HCT116 (cell line): ENCODE data around the gene RUFY1. TPM values are rescaled to one million over a fixed set of nuclear protein-coding genes. Genes with fewer than 3 reads are reported as not detected.
"Not testable (repeated sequence)": the region's sequence is repeated elsewhere in the genome, so short reads cannot be mapped to it uniquely, and the experiment has no call there.

Experiments
- ATAC-seq: fragments of 200-7000 bp; cut with Tn5 transposase; 2 replicates; pipeline ENCODE4 v1.9.1; 2020; ENCODE audit warnings: mild to moderate bottlenecking, moderate library complexity
- BruUV-seq: library from RNA; stranded (reverse); fragments of 400-500 nt; replicated peaks from 2 replicates; lab custom pipeline; 2021; lab: Mats Ljungman, UMichigan
- CTCF ChIA-PET: fragments of 300-600 bp; sonication (Branson Sonifier 250); formaldehyde crosslinking; loops from one replicate; lab custom pipeline; 2021; ENCODE audit warnings: antibody characterized with exemption; lab: Charles Lee
- POLR2A ChIA-PET: fragments of 300-600, 350-600 bp; sonication (Branson Sonifier 250); formaldehyde crosslinking; loops from one replicate; lab custom pipeline; 2021; ENCODE audit warnings: antibody characterized with exemption; lab: Charles Lee
- RAD21 ChIA-PET, 2 experiments: fragments of 300-600 bp; sonication (Branson Sonifier 250); formaldehyde crosslinking; loops; one replicate each; lab custom pipeline; 2023; ENCODE audit warnings: low total read pairs in 2 of 2; ENCODE audit not compliant: uncharacterized antibody in 2 of 2, unreplicated experiment in 2 of 2, low non-redundant PET in 1 of 2; lab: Charles Lee
- DNase-seq: peaks from one replicate; pipeline ENCODE4 v3.0.0-alpha.2; 2010; ENCODE audit warnings: low read depth, low spot score
- H2AFZ ChIP-seq: fragments of 200-600 bp; shearing (Covaris generic), sonication (generic); 2 replicates; pipeline ENCODE4 v1.6.1; 2017; ENCODE audit warnings: low read depth, mixed run types, mixed read lengths, antibody characterized with exemption, low read length; ENCODE audit not compliant: poor library complexity, severe bottlenecking
- H3K27ac ChIP-seq: 2 replicates; pipeline ENCODE4 v1.5.1; 2012; ENCODE audit warnings: low read depth, low read length
- H3K27me3 ChIP-seq: fragments of 200-600 bp; sonication (generic); 2 replicates; pipeline ENCODE4 v1.6.1; 2016; ENCODE audit warnings: mixed run types, low read length, mixed read lengths; ENCODE audit not compliant: insufficient read depth
- H3K36me3 ChIP-seq, 2 experiments: fragments of 200-500 bp in 1 of 2; fragments of 200-600 bp in 1 of 2; sonication (Bioruptor generic) in 1 of 2; sonication (generic) in 1 of 2; 2 replicates each; pipeline versions ENCODE4 v1.5.1 to v1.6.1; 2014 to 2016; ENCODE audit warnings: low read length in 2 of 2, inconsistent platforms in 1 of 2, mixed read lengths in 1 of 2, mixed run types in 1 of 2; ENCODE audit not compliant: insufficient read depth in 2 of 2, control insufficient read depth in 1 of 2
- H3K4me1 ChIP-seq, 2 experiments: fragments of 200-600 bp in 1 of 2; sonication (generic) in 1 of 2; 2 replicates each; pipeline versions ENCODE4 v1.5.1 to v1.6.1; 2012 to 2017; ENCODE audit warnings: low read length in 2 of 2, inconsistent platforms in 1 of 2, mild to moderate bottlenecking in 1 of 2, mixed read lengths in 1 of 2, mixed run types in 1 of 2, moderate library complexity in 1 of 2; ENCODE audit not compliant: insufficient read depth in 2 of 2, control insufficient read depth in 1 of 2
- H3K4me2 ChIP-seq: fragments of 200-600 bp; sonication (generic); 2 replicates; pipeline ENCODE4 v1.6.1; 2017; ENCODE audit warnings: mixed run types, low read length, mixed read lengths
- H3K4me3 ChIP-seq, 2 experiments: fragments of 200-600 bp in 1 of 2; sonication (generic) in 1 of 2; replicated peaks in 1 of 2; 2 replicates each; pipeline ENCODE4 v1.5.1; 2011 to 2016; ENCODE audit warnings: low read length in 2 of 2, control low read depth in 1 of 2, low read depth in 1 of 2, mild to moderate bottlenecking in 1 of 2, mixed read lengths in 1 of 2, mixed run types in 1 of 2
- H3K79me2 ChIP-seq: fragments of 200-600 bp; sonication (generic); 2 replicates; pipeline ENCODE4 v1.6.1; 2017; ENCODE audit warnings: mild to moderate bottlenecking, mixed run types, low read length, moderate library complexity, mixed read lengths; ENCODE audit not compliant: insufficient read depth
- H3K9ac ChIP-seq: fragments of 200-600 bp; sonication (generic); 2 replicates; pipeline ENCODE4 v1.6.1; 2016; ENCODE audit warnings: low read length, mixed read lengths
- H3K9me2 ChIP-seq: fragments of 200-600 bp; sonication (generic), shearing (Covaris generic); 2 replicates; pipeline ENCODE4 v1.6.1; 2017; ENCODE audit warnings: mixed run types, mild to moderate bottlenecking, moderate library complexity; ENCODE audit not compliant: insufficient read depth
- H3K9me3 ChIP-seq, 2 experiments: fragments of 200-500 bp in 1 of 2; fragments of 200-600 bp in 1 of 2; sonication (Bioruptor generic) in 1 of 2; sonication (generic) in 1 of 2; 2 replicates each; pipeline ENCODE4 v1.6.1; 2014 to 2017; ENCODE audit warnings: low read length in 2 of 2, mixed read lengths in 2 of 2, inconsistent platforms in 1 of 2, low read depth in 1 of 2, mild to moderate bottlenecking in 1 of 2, mixed run types in 1 of 2, moderate library complexity in 1 of 2; ENCODE audit not compliant: control insufficient read depth in 1 of 2, insufficient read depth in 1 of 2
- H4K20me1 ChIP-seq: fragments of 200-600 bp; sonication (generic), shearing (Covaris generic); 2 replicates; pipeline ENCODE4 v1.6.1; 2017; ENCODE audit warnings: mixed run types, mild to moderate bottlenecking, moderate library complexity; ENCODE audit not compliant: insufficient read depth
- CTCF ChIP-seq, 3 experiments: fragments of 200-600 bp in 1 of 3; sonication (generic) in 1 of 3; IDR thresholded peaks in 2 of 3; conservative IDR thresholded peaks in 1 of 3; 2 replicates each; pipeline ENCODE4 v1.5.1; 2012 to 2017; ENCODE audit warnings: low read depth in 2 of 3, low read length in 2 of 3, antibody characterized with exemption in 1 of 3, borderline replicate concordance in 1 of 3, control low read depth in 1 of 3, mild to moderate bottlenecking in 1 of 3, mixed read lengths in 1 of 3, mixed run types in 1 of 3, moderate library complexity in 1 of 3; ENCODE audit not compliant: insufficient read depth in 1 of 3
- ELF1 ChIP-seq: IDR thresholded peaks from 2 replicates; pipeline ENCODE4 v1.6.1; 2012; ENCODE audit warnings: low read depth, borderline replicate concordance
- EZH2 ChIP-seq: fragments of 200-600 bp; sonication (generic); IDR thresholded peaks from 2 replicates; pipeline ENCODE4 v1.6.1; 2017; ENCODE audit warnings: antibody characterized with exemption, mixed run types
- EZH2phosphoT487 ChIP-seq: fragments of 200-600 bp; IDR thresholded peaks from 2 replicates; pipeline ENCODE4 v1.6.1; 2018; ENCODE audit warnings: antibody characterized with exemption, borderline replicate concordance
- JUND ChIP-seq: IDR thresholded peaks from 2 replicates; pipeline ENCODE4 v1.6.1; 2012
- MAX ChIP-seq: IDR thresholded peaks from 2 replicates; pipeline ENCODE4 v1.6.1; 2012
- RAD21 ChIP-seq: IDR thresholded peaks from 2 replicates; pipeline ENCODE4 v1.6.1; 2012; ENCODE audit warnings: low read depth, mild to moderate bottlenecking
- SIN3A ChIP-seq: IDR thresholded peaks from 2 replicates; pipeline ENCODE4 v1.6.1; 2012; ENCODE audit warnings: low read depth
- SP1 ChIP-seq: IDR thresholded peaks from 2 replicates; pipeline ENCODE4 v1.6.1; 2012; ENCODE audit warnings: low read depth
- TCF7L2 ChIP-seq: IDR thresholded peaks from 2 replicates; pipeline ENCODE4 v1.7.0; 2011; ENCODE audit warnings: borderline replicate concordance, inconsistent platforms; ENCODE audit not compliant: insufficient read depth, insufficient read length; ENCODE audit errors: extremely low read depth
- ZBTB33 ChIP-seq: IDR thresholded peaks from 2 replicates; pipeline ENCODE4 v1.6.1; 2011; ENCODE audit warnings: mild to moderate bottlenecking, low read length, moderate library complexity; ENCODE audit not compliant: insufficient replicate concordance; ENCODE audit errors: extremely low read depth
- ZFX ChIP-seq: fragments of 450-650 bp; IDR thresholded peaks from 2 replicates; pipeline ENCODE4 v1.6.1; 2017
- ZNF274 ChIP-seq: fragments of 200-500 bp; sonication (Bioruptor generic); IDR thresholded peaks from 2 replicates; pipeline ENCODE4 v1.6.1; 2014; ENCODE audit warnings: mild to moderate bottlenecking, low read depth, low read length, inconsistent platforms
- intact Hi-C: fragments of 100-400 bp; cut with micrococcal nuclease; formaldehyde crosslinking; loops from 2 replicates; pipeline ENCODE4 v1.10.0; 2022
- total RNA-seq: library from RNA; stranded (reverse); gene quantifications from one replicate; pipeline ENCODE4 v1.2.1, GENCODE V29; 2021; ENCODE audit not compliant: unreplicated experiment

Gene RUFY1
- total RNA-seq, 1 experiment from 2014 or later = 32.9 TPM

- Histone ChIP-seq H3K9me2 (no peaks in the 10 kb centered on the region), H2AFZ (no peak overlapping the region), H3K36me3 (no peaks in the 10 kb centered on the region), H3K9me3 (no peaks in the 10 kb centered on the region), H3K4me2 (peak overlapping the region; percentile 50), H3K27ac (no peak overlapping the region), H3K4me3 (no peak overlapping the region)
- RAD21 ChIA-PET = no interaction called here
- POLR2A ChIA-PET = no interaction called here
- no TSS peak for BruUV-seq
- DNase-seq (no peak), ATAC-seq (no peak; the same call in 1 of the 2 replicates)
- CTCF ChIA-PET = no interaction called here
- no peak for TF ChIP-seq SP1
- TF ChIP-seq CTCF (IDR thresholded peaks at IDR 0.05 in 2 of 3, conservative IDR thresholded peaks at IDR 0.05 in 1 of 3; ENCODE audit: borderline replicate concordance in 1 of 3, insufficient read depth in 1 of 3, low read depth in 2 of 3, low read length in 2 of 3) = no peak
- no peak for TF ChIP-seq EZH2
- no peak for TF ChIP-seq TCF7L2
- no peak for TF ChIP-seq ZNF274
- no peak for TF ChIP-seq JUND
- no peak for TF ChIP-seq RAD21
- TF ChIP-seq MAX = no peak
- TF ChIP-seq SIN3A = no peak
- TF ChIP-seq ELF1 = no peak
- TF ChIP-seq EZH2phosphoT487 = no peak
- no peak for TF ChIP-seq ZBTB33
- TF ChIP-seq ZFX = no peak
- TF ChIP-seq, all 23 proteins: peak for 0
- Histone ChIP-seq H3K4me1 (peaks cover 8 to 12% of the 10 kb centered on the region in 2 experiments; a peak in 3 of 4 replicates), H3K27me3 (no peaks in the 10 kb centered on the region), H3K79me2 (no peaks in the 10 kb centered on the region), H4K20me1 (no peaks in the 10 kb centered on the region), H3K9ac (no peak overlapping the region)
- intact Hi-C loops = no loop called here
Observed at GRCh38 chr5:179542170-179542569, 8.2 kb upstream of the RUFY1 start.

GRCh38 chr5:179543275-179543674 lies 7.1 kb upstream of the RUFY1 start:
- H3K36me3 ChIP-seq, H3K9ac ChIP-seq, ATAC-seq, H2AFZ ChIP-seq, H3K4me3 ChIP-seq, H3K79me2 ChIP-seq, H3K27ac ChIP-seq, H3K9me2 ChIP-seq, DNase-seq, H3K27me3 ChIP-seq, RAD21 ChIA-PET, BruUV-seq, H3K4me2 ChIP-seq, CTCF ChIA-PET, POLR2A ChIA-PET, intact Hi-C loops, H3K9me3 ChIP-seq, H4K20me1 ChIP-seq: not testable (repeated sequence)
- H3K4me1 ChIP-seq = peaks cover 8 to 12% of the 10 kb centered on the region in 2 experiments; a peak in 3 of 4 replicates
